GM12801 (cell line): Measurements from ENCODE around the gene TMPRSS9.

Experiments
- CTCF ChIP-seq: IDR thresholded peaks from one replicate; pipeline ENCODE4 v1.5.1; 2011; ENCODE audit warnings: control low read depth; ENCODE audit not compliant: insufficient read length; ENCODE audit errors: extremely low read depth

Gene TMPRSS9

GRCh38 chr19:2425622-2426581 is 65.8 kb downstream of the TMPRSS9 start:
- no peak for TF ChIP-seq CTCF

GRCh38 chr19:2426611-2427428 is 66.8 kb downstream of the TMPRSS9 start:
- TF ChIP-seq CTCF, result no peak

- no peak for TF ChIP-seq CTCF
Measured at GRCh38 chr19:2427429-2428320, 67.6 kb downstream of the TMPRSS9 start, which contains the start of gene TIMM13. TSS of gene TIMM13 (minus strand) at chr19:2427586. CDS start at chr19:2427533, 53 bp downstream.

GRCh38 chr19:2428321-2428690 is 68.2 kb downstream of the TMPRSS9 start:
- TF ChIP-seq CTCF, result no peak

GRCh38 chr19:2428756-2429711 is 69.0 kb downstream of the TMPRSS9 start:
- no peak for TF ChIP-seq CTCF

- TF ChIP-seq CTCF, result no peak
Measured at GRCh38 chr19:2429917-2430535, 70.0 kb downstream of the TMPRSS9 start.
